ENCODE results near the gene TCERG1L. TPM values are rescaled to one million over a fixed set of nuclear protein-coding genes. Genes with fewer than 3 reads are reported as not detected.

TCERG1L gene
- polyA plus RNA-seq, 1 of the 3 experiments (the other 2 are of a cell fraction): not detected

- no peak overlapping the region for H3K4me3 ChIP-seq (ENCODE audit: low read depth in 2 of 2, low read length in 1 of 2)
- ChIA-PET CTCF (interaction anchor here (1.1 to 1.8 kb wide), 2 partner anchors 10 to 54 kb away, joined by 3 to 5 read pairs; no protein-coding TSS in a partner anchor), POLR2A (no interaction called here)
- DNase-seq: no peak
- no peaks in the 10 kb centered on the region for H3K79me2 ChIP-seq (ENCODE audit: insufficient read depth)
- H2AFZ ChIP-seq (ENCODE audit: low read depth): no peak overlapping the region
- WGBS (ENCODE audit: low lambda C conversion rate): 49% methylated on average over 17 of the region's 22 CpGs
- no peak overlapping the region for H3K4me2 ChIP-seq
- no peaks in the 10 kb centered on the region for H3K4me1 ChIP-seq (ENCODE audit: control insufficient read depth in 1 of 2, insufficient read depth in 2 of 2, low read depth in 1 of 2, low read length in 1 of 2)
- H3K27ac ChIP-seq (ENCODE audit: low read depth in 2 of 2, low read length in 1 of 2): no peak overlapping the region
- no peaks in the 10 kb centered on the region for H3F3A ChIP-seq (replicated peaks; ENCODE audit: insufficient read depth)
- H3K9me3 ChIP-seq: no peaks in the 10 kb centered on the region
- H3K9ac ChIP-seq: no peak overlapping the region
- no peaks in the 10 kb centered on the region for H4K20me1 ChIP-seq (ENCODE audit: insufficient read depth)
- H3K27me3 ChIP-seq (ENCODE audit: insufficient read depth): no peaks in the 10 kb centered on the region
- H3K36me3 ChIP-seq (replicated peaks in 1 of 2; ENCODE audit: control insufficient read depth in 1 of 2, insufficient read depth in 2 of 2, low read length in 1 of 2): no peaks in the 10 kb centered on the region
- TF ChIP-seq IRF3 (IDR thresholded peaks at IDR 0.05; ENCODE audit: low read depth, low read length): no peak
- TF ChIP-seq RAD21 (IDR thresholded peaks at IDR 0.05; ENCODE audit: low read length): no peak
- TF ChIP-seq ELF1 (IDR thresholded peaks at IDR 0.05): no peak
- no peak for TF ChIP-seq EP300 (IDR thresholded peaks at IDR 0.05; ENCODE audit: borderline replicate concordance in 1 of 2, low read depth in 1 of 2, low read length in 1 of 2)
- no peak for TF ChIP-seq SIN3A (IDR thresholded peaks at IDR 0.05; ENCODE audit: borderline replicate concordance, low read depth, low read length)
- TF ChIP-seq MAX (IDR thresholded peaks at IDR 0.05; ENCODE audit: low read depth): no peak
- no peak for TF ChIP-seq USF1 (IDR thresholded peaks at IDR 0.05; ENCODE audit: borderline replicate concordance, low read depth)
- no peak for TF ChIP-seq CTCF (IDR thresholded peaks at IDR 0.05)
- TF ChIP-seq TEAD4 (IDR thresholded peaks at IDR 0.05; ENCODE audit: borderline replicate concordance, insufficient read depth): no peak
- TF ChIP-seq RXRA (IDR thresholded peaks at IDR 0.05; ENCODE audit: borderline replicate concordance, low read depth): no peak
- H3K9me2 ChIP-seq: no peaks in the 10 kb centered on the region
Measured at GRCh38 chr10:131203456-131204357, 107.8 kb downstream of the TCERG1L start.

- POLR2A ChIA-PET: no interaction called here
- no peak overlapping the region for H3K9ac ChIP-seq
- H3F3A ChIP-seq (replicated peaks; ENCODE audit: insufficient read depth): no peaks in the 10 kb centered on the region
Measured at GRCh38 chr10:131202990-131203389, 108.5 kb downstream of the TCERG1L start.

More at GRCh38 chr10:131202990-131203389, 108.5 kb downstream of the TCERG1L start:
- H3K9me2 ChIP-seq: no peaks in the 10 kb centered on the region
- H2AFZ ChIP-seq (ENCODE audit: low read depth): no peak overlapping the region
- WGBS (ENCODE audit: low lambda C conversion rate): 50% methylated on average over 11 of the region's 11 CpGs
- no peaks in the 10 kb centered on the region for H3K36me3 ChIP-seq (replicated peaks in 1 of 2; ENCODE audit: control insufficient read depth in 1 of 2, insufficient read depth in 2 of 2, low read length in 1 of 2)
- CTCF ChIA-PET: interaction anchor here (1.1 to 1.8 kb wide), 3 partner anchors 9 to 55 kb away, joined by 3 to 5 read pairs (median 3); no protein-coding TSS in a partner anchor
- no peak for TF ChIP-seq JUND (IDR thresholded peaks at IDR 0.05)
- no peak for TF ChIP-seq GABPA (IDR thresholded peaks at IDR 0.05; ENCODE audit: low read depth)
- no peak for TF ChIP-seq MAX (IDR thresholded peaks at IDR 0.05; ENCODE audit: low read depth)
- no peak for TF ChIP-seq ELF1 (IDR thresholded peaks at IDR 0.05)
- TF ChIP-seq RFX5 (IDR thresholded peaks at IDR 0.05; ENCODE audit: low read length): no peak
- TF ChIP-seq TEAD4 (IDR thresholded peaks at IDR 0.05; ENCODE audit: borderline replicate concordance, insufficient read depth): no peak
- H3K27ac ChIP-seq (ENCODE audit: low read depth in 2 of 2, low read length in 1 of 2): no peak overlapping the region
- no peaks in the 10 kb centered on the region for H3K79me2 ChIP-seq (ENCODE audit: insufficient read depth)
- DNase-seq: no peak
- no peaks in the 10 kb centered on the region for H3K9me3 ChIP-seq
- no peak overlapping the region for H3K4me2 ChIP-seq
- H4K20me1 ChIP-seq (ENCODE audit: insufficient read depth): no peaks in the 10 kb centered on the region
- H3K27me3 ChIP-seq (ENCODE audit: insufficient read depth): no peaks in the 10 kb centered on the region
- H3K4me3 ChIP-seq (ENCODE audit: low read depth in 2 of 2, low read length in 1 of 2): no peak overlapping the region
- no peaks in the 10 kb centered on the region for H3K4me1 ChIP-seq (ENCODE audit: control insufficient read depth in 1 of 2, insufficient read depth in 2 of 2, low read depth in 1 of 2, low read length in 1 of 2)
